DMS114 treated with DMSO at 0.1 percent for 48 hours (cell line): Measurements from ENCODE around the gene PPFIA3.

Experiments
- DNase-seq: peaks from one replicate; lab custom pipeline; 2025; ENCODE audit not compliant: unreplicated experiment; lab: John Stamatoyannopoulos, UW

The PPFIA3 gene

DNA sequence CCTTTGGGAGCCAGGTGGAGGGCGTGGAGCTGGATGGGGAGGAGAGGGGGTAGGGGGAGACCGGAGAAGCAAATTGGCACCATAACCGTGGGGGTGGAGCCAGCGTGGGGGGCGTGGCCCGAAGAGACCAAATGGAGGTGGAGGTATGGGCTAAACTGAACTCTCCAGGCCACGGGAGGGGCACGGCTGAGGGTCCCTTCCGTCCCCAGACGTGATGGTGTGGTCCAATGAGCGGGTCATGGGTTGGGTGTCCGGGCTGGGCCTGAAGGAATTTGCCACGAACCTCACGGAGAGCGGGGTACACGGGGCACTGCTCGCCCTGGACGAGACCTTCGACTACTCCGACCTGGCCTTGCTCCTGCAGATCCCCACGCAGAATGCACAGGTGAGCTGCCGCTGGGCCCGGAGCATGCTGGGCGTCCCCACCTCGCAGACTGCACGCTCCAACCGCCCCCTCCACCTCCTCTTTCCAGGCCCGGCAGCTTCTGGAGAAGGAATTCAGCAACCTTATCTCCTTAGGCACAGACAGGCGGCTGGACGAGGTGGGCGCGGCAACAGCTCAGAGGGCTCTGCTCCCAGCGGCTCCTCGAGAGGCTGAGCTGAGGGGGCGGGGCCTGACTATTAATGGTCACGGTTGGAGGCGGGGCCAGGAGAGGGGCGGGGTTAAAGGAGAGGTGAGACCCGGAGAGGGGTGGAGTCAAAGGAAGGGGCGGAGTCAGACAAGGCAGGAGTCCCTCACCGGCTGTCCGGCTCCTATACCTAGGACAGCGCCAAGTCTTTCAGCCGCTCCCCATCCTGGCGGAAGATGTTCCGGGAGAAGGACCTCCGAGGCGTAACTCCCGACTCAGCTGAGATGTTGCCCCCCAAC is 29.7 kb downstream of the PPFIA3 start:
- DNase-seq, result peak; percentile 79

- DNase-seq, result no peak
Observed at GRCh38 chr19:49149652-49150105, 30.3 kb downstream of the PPFIA3 start.

DNA sequence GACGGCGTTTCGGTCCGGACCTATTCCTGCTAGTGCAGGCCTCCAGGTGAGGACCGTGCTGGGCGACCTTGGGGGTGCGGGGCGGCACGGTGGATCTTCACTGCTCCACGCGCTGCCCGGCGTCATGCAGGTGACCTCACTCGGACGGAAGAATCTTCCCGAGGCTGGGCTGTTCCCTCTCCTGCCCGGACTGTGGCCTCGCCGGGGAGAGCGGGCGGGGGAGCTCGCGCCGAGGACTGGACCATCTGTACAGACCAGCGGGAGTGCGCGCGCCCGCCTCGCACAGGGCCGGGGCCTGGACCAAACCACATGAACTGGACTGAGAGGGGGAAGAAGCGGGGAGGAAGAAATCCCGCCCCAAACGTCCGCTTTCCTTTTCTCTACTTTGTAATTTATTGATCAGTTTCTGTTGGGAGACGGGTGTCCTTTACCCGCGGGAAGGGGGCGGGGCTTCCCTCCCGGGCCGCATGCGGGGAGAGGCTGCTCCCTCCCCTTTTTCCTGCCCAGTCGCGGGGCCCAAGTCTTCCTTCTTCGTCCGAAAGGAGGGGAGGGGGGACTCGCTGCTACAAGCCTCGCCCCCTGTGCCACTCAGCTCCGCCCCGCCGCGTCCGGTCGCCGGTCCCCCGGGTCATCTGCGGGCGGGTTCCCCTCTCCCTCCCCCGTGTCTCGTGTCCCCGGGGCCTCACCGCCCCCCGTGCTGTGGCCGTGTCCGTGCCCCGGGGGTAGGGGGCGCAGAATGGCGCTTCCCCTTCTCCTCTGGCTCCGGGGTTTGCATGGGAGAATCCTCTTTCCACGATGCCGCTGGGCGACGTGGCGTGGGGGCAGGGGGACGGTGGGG is 31.0 kb downstream of the PPFIA3 start:
- DNase-seq, result peak; percentile 69

GRCh38 chr19:49150944-49151243 is 31.6 kb downstream of the PPFIA3 start:
- DNase-seq, result no peak

DNA sequence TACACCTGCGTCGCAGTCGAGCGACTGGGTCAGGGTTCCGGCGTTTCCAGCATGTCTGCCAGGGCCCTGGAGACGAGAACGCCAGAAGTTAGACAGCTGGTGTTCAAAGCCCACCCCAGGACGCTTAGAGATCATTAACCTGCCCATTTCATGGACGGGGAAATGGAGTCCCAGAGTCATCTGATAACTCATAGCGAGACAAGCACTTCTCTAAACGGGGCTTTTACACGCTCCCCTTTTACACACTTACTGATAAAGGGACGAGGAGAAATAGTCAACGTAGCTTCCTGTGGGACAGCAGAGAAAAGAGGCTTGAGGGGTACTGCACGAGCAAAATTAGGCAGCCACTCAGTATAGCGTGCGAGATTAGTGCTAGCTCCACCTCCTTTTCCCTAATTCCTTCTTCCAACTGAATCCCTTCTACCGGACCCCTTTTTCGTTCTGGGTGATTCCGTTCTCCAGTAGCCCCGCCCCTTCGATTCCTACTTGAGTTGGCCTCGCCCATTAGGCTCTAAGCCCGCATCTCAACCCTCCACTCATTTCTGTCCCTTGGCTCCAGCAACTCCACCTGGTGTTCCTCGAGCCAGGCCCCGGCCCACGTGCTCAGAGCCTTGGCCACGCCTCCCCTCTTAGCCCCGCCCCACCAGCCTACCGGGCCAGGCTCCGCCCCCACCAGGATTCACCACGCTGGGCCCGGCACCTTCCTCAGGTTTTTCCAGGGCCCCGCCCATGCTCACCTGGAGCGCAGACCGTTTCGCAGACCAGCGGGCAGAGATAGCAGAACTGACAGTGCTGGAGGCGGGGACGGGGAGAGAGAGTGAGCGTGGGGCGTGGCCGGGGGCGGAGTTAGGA is 32.1 kb downstream of the PPFIA3 start:
- peak; percentile 19 for DNase-seq

DNA sequence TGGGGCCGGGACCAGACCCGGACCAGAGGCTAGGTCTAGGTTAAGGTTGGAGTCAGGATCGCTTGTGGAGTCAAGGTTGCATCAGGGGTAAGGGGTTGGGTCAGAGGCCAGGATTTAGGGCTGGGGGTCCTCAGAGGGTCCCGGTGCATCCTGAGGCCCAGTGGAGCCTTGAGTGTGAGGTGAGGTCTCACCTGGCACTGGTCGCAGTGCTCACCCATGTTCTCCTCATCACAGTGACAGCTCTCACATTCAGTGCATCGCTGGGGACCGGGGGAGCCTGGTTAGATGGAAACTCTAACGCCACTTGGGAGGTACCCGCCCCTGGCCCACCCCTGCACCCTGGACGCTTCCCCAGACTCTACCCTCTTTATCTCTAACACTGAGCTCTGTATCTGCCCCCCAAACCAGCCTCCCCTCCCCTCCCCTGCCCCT is 32.8 kb downstream of the PPFIA3 start:
- no peak for DNase-seq

- DNase-seq, result no peak
Observed at GRCh38 chr19:49153167-49153809, 33.9 kb downstream of the PPFIA3 start.

- DNase-seq, result no peak
Observed at GRCh38 chr19:49154279-49154678, 34.9 kb downstream of the PPFIA3 start.

- no peak for DNase-seq
Observed at GRCh38 chr19:49155005-49155819, 35.9 kb downstream of the PPFIA3 start, which contains the start of gene HRC. HRC (minus strand) TSS chr19:49155396; CDS start chr19:49155237, 159 bp downstream.

- DNase-seq, result no peak
Observed at GRCh38 chr19:49155820-49156346, 36.5 kb downstream of the PPFIA3 start.

- DNase-seq, result peak; percentile 40
Observed at GRCh38 chr19:49157445-49158224, 38.3 kb downstream of the PPFIA3 start, which contains the start of gene TRPM4. TRPM4 (plus strand) TSS chr19:49157792; CDS start chr19:49157867, 75 bp downstream.

- no peak for DNase-seq
Observed at GRCh38 chr19:49160450-49161189, 41.3 kb downstream of the PPFIA3 start.

DNA sequence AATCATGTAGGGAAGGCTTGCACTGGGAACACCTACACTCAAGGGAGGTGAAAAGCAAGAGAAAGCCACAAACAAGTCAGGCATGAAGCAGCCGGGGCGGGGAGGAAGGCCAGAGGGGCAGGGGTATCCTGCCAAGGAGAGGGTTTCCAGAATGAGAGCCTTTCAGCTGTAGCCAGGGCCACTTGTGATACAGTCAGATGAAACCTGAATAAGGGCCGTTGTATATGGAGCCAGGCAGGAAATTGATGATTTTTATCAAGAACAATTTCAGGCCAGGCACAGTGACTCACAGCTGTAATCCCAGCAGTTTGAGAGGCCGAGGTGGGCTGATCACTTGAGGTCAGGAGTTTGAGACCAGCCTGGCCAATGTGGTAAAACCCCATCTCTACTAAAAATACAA is 42.6 kb downstream of the PPFIA3 start:
- no peak for DNase-seq

DNA sequence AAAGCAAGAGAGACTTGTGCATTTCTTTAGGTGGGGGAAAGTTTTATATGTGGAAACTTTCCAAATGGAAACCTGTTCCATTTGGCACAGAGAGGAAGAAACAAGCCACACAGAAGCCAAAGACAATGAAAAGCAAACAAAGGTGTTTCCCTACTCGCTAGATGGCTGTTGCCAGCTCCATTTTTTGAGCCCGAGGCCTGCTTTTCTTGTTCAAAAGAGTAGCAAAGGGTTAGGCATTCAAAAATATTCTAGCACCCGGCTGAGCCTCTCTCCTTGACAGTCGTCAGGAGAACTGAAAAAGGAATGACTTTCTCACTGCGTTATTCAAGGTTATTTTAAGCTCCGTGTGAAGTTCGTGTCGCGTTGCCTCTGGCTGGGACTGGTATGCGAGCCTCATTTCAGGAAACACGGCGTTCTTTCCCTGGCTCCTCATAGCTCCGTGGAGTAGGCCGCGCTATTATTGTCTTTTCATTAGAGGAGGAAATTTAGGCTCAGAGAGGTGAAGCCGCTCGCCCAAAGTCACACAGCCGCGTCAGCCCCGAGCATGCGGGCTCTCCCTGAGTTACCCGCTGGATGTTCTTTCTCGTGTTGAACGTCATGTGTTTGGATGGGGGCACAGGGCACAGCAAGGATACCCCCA is 45.9 kb downstream of the PPFIA3 start:
- DNase-seq, result no peak

DNA sequence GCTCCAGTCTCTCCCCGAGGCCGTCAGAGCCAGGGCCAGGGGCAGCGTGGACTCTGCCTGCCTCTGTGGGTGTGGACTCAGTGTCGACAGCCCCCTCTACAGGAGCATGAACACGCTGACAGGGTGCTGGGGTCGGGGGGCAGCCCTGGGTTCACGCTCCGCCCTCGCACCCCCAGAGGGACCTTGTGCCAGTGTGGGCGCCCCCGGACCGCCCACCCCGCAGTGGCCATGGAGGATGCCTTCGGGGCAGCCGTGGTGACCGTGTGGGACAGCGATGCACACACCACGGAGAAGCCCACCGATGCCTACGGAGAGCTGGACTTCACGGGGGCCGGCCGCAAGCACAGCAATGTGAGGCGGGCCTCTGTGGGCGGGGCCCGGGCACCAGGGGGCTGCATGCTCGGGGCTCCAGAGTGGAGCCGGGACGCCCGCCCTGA is 46.5 kb downstream of the PPFIA3 start:
- DNase-seq, result no peak

- no peak for DNase-seq
Observed at GRCh38 chr19:49167857-49168409, 48.6 kb downstream of the PPFIA3 start.

- DNase-seq, result no peak
Observed at GRCh38 chr19:49168421-49168820, 49.1 kb downstream of the PPFIA3 start.
